ENCODE results near the gene PLIN4. TPM values are rescaled to one million over a fixed set of nuclear protein-coding genes. Genes with fewer than 3 reads are reported as not detected.

PLIN4 gene
- total RNA-seq, 1 experiment from 2014 or later: 1.8 TPM

- H3K36me3 Mint-ChIP-seq (ENCODE audit: insufficient read depth, unreplicated experiment): peaks cover 6% of the 10 kb centered on the region
- H3K27ac Mint-ChIP-seq (ENCODE audit: low read depth, unreplicated experiment): no peak overlapping the region
- no peaks in the 10 kb centered on the region for H3K9me3 Mint-ChIP-seq (ENCODE audit: unreplicated experiment)
- H3K27me3 Mint-ChIP-seq (ENCODE audit: insufficient read depth, unreplicated experiment): no peaks in the 10 kb centered on the region
- H3K4me1 Mint-ChIP-seq (ENCODE audit: insufficient read depth, unreplicated experiment): peaks cover 18% of the 10 kb centered on the region
- peak; percentile 100 for DNase-seq (ENCODE audit: unreplicated experiment)
- H3K4me3 Mint-ChIP-seq (ENCODE audit: unreplicated experiment): no peak overlapping the region
- intact Hi-C loops (cut with micrococcal nuclease): no loop called here
- ChIA-PET CTCF (interaction anchor here (0.6 to 1.5 kb wide), 4 partner anchors 15 to 119 kb away, joined by 3 to 5 read pairs (median 3); no protein-coding TSS in a partner anchor), POLR2A (interaction anchor here (0.5 to 7.6 kb wide), 19 partner anchors 9 to 466 kb away, joined by 3 to 67 read pairs (median 4); partner anchors contain the start of genes CHAF1A, FEM1A, SH3GL1 and STAP2)
- no peak for TF ChIP-seq CTCF (IDR thresholded peaks at IDR 0.05; ENCODE audit: unreplicated experiment)
- BruUV-seq (replicated peaks): no TSS peak
These were observed 46.7 kb downstream of the PLIN4 start for GRCh38 chr19:4471403-4472173.

- TF ChIP-seq CTCF (IDR thresholded peaks at IDR 0.05; ENCODE audit: unreplicated experiment): no peak
- BruUV-seq (replicated peaks): no TSS peak
- no peaks in the 10 kb centered on the region for H3K4me1 Mint-ChIP-seq (ENCODE audit: insufficient read depth, unreplicated experiment)
- H3K9me3 Mint-ChIP-seq (ENCODE audit: unreplicated experiment): no peaks in the 10 kb centered on the region
- ChIA-PET POLR2A (interaction anchor here (1.3 to 7.6 kb wide), 3 partner anchors 11 to 125 kb away, joined by 3 to 67 read pairs (median 5); partner anchors contain the start of genes CHAF1A and UBXN6), CTCF (interaction anchor here (0.6 kb wide), 1 partner anchor 1933 kb away, joined by 3 read pairs; no protein-coding TSS in a partner anchor)
- H3K36me3 Mint-ChIP-seq (ENCODE audit: insufficient read depth, unreplicated experiment): no peaks in the 10 kb centered on the region
- no peak overlapping the region for H3K27ac Mint-ChIP-seq (ENCODE audit: low read depth, unreplicated experiment)
- H3K4me3 Mint-ChIP-seq (ENCODE audit: unreplicated experiment): no peak overlapping the region
- intact Hi-C loops (cut with micrococcal nuclease): no loop called here
- no peak for DNase-seq (ENCODE audit: unreplicated experiment)
- H3K27me3 Mint-ChIP-seq (ENCODE audit: insufficient read depth, unreplicated experiment): no peaks in the 10 kb centered on the region
These were observed 50.5 kb downstream of the PLIN4 start for GRCh38 chr19:4467835-4468234.

- H3K27me3 Mint-ChIP-seq (ENCODE audit: insufficient read depth, unreplicated experiment): no peaks in the 10 kb centered on the region
- no peak for DNase-seq (ENCODE audit: unreplicated experiment)
- no TSS peak for BruUV-seq (replicated peaks)
- H3K27ac Mint-ChIP-seq (ENCODE audit: low read depth, unreplicated experiment): no peak overlapping the region
- ChIA-PET POLR2A (no interaction called here), CTCF (interaction anchor here (0.6 to 0.7 kb wide), 3 partner anchors 88 to 346 kb away, joined by 3 to 4 read pairs (median 3); no protein-coding TSS in a partner anchor)
- intact Hi-C loops (cut with micrococcal nuclease): no loop called here
- H3K9me3 Mint-ChIP-seq (ENCODE audit: unreplicated experiment): no peaks in the 10 kb centered on the region
- H3K4me1 Mint-ChIP-seq (ENCODE audit: insufficient read depth, unreplicated experiment): no peaks in the 10 kb centered on the region
- no peak overlapping the region for H3K4me3 Mint-ChIP-seq (ENCODE audit: unreplicated experiment)
- no peak for TF ChIP-seq CTCF (IDR thresholded peaks at IDR 0.05; ENCODE audit: unreplicated experiment)
- H3K36me3 Mint-ChIP-seq (ENCODE audit: insufficient read depth, unreplicated experiment): no peaks in the 10 kb centered on the region
These were observed 53.3 kb downstream of the PLIN4 start for GRCh38 chr19:4464815-4465581.

All from MCF 10A (cell line).